Pancreas (tissue), 10 donors: Measurements from ENCODE around the gene OOSP4A. TPM values are rescaled to one million over a fixed set of nuclear protein-coding genes. Genes with fewer than 3 reads are reported as not detected.
"Not testable (repeated sequence)": the region's sequence is repeated elsewhere in the genome, so short reads cannot be mapped to it uniquely, and the experiment has no call there.

ENCODE experiments used
- ATAC-seq, 4 donors: fragments of 200-7000 bp; cut with Tn5 transposase; one replicate each; pipeline versions ENCODE4 v1.8.0 to v1.9.1; 2020; ENCODE audit warnings: mild to moderate bottlenecking in 4 of 4, moderate library complexity in 4 of 4
- DNase-seq, 6 donors: peaks; one replicate each; pipeline ENCODE4 v3.0.0-alpha.2; 2020
- FAIRE-seq: peaks from 2 replicates; lab custom pipeline; 2012; peaks lifted over from hg19 to GRCh38; lab: Jason Lieb, UNC
- H3K27ac ChIP-seq, 4 donors: fragments of 200-600 bp; sonication (generic); 1 replicate in 3 of 4; 2 replicates in 1 of 4; pipeline versions ENCODE4 v1.5.0 to v1.8.0; 2020
- H3K27me3 ChIP-seq, 4 donors: fragments of 200-600 bp; one replicate each; pipeline ENCODE4 v1.8.0; 2021
- H3K36me3 ChIP-seq, 3 donors: fragments of 200-600 bp; sonication (generic) in 1 of 3; one replicate each; pipeline versions ENCODE4 v1.5.0 to v1.8.0; 2020 to 2021
- H3K4me1 ChIP-seq, 3 donors: fragments of 200-600 bp; one replicate each; pipeline ENCODE4 v1.8.0; 2021
- H3K4me3 ChIP-seq, 4 donors: fragments of 200-600 bp; sonication (generic) in 2 of 4; one replicate each; pipeline versions ENCODE4 v1.5.0 to v1.8.0; 2020 to 2021
- H3K9me3 ChIP-seq, 4 donors: fragments of 200-600 bp; one replicate each; pipeline ENCODE4 v1.8.0; 2021
- WGBS, 2 donors: extraction: QIAGEN DNeasy Blood & Tissue Kit; methylation state at CpG; one replicate each; pipeline ENCODE4 v1.1.7; 2013; 5-methylcytosine and 5-hydroxymethylcytosine counted together
- intact Hi-C, 3 donors: fragments of 100-400 bp; cut with DNase I; formaldehyde crosslinking; loops; one replicate each; pipeline versions ENCODE4 v1.11.1 to v1.14.2; 2022
- polyA plus RNA-seq, 2 donors: library from polyadenylated mRNA; stranded (reverse); fragments of 200-250 nt; gene quantifications; one replicate each; pipeline ENCODE4 v1.2.3, GENCODE V29; 2013
- total RNA-seq, 6 donors: library from RNA; stranded (reverse); fragmentation: NEBNext Ultra II Directional in 4 of 6; extraction: Animal tissue kit (Norgen Biotek cat#: 25700) in 4 of 6; gene quantifications; one replicate each; pipeline versions ENCODE4 v1.2.1 to v1.2.4, GENCODE V29; 2021 to 2023
- TF ChIP-seq, protein P1 (sequence below), 4 donors: fragments of 200-600 bp; sonication (generic) in 3 of 4; IDR thresholded peaks; one replicate each; pipeline versions ENCODE4 v1.5.0 to v1.8.0; 2021; ENCODE audit warnings: antibody characterized with exemption in 4 of 4
- donor health status: healthy with polysubstance abuse.
- donor health status: DM: no; HTN: no; CAD: no; lungs with moderate emphysema.
- donor health status: DM: no; HTN: no; CAD: no.
- donor health status: control.
- donor health status: control.
- donor health status: Bipolar disorder and iron deficiency.
- donor health status: DM: yes; HTN: yes; CAD: no.
- donor health status: DM: no; HTN: no; CAD: no.
- donor health status: DM: no; HTN: no; CAD: no.
- donor health status: DM: yes; HTN: yes; CAD: no.

OOSP4A gene
- total and polyA plus RNA-seq, 8 donors, result not detected

DNA sequence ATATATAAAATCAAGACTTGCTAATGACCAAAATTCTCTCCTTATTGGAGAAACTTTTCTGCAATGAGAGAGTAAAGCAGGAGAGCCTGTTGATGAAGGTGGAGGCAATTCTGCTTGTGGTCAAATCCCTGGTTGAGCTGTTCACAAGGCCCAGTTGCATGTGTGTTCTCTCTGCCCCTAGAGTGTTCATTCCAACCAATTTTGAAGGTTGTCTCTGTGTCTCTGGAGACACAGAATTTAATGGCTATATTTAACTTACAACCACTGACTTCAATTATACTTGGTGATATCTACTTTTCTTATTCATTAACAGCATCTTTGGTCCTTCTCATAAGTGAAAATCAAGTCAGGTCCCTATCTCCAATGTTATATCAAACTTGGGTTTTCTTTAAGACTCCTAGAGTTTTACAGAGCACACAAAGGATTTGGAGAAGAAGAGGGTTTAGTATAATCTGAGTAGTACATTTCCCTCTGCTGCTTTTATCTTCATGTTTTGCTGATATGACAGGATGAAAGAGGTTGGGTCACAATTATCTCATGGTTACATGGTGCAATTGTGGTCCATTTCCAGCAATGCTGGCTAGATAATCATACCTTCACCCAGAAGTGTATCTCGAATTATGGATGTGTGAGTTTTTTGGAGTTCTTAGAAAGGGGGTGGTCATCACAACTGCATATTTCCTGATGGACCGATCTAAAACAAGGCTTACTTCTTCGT, 4.0 kb downstream of the OOSP4A start:
- TF ChIP-seq, protein P1, sequence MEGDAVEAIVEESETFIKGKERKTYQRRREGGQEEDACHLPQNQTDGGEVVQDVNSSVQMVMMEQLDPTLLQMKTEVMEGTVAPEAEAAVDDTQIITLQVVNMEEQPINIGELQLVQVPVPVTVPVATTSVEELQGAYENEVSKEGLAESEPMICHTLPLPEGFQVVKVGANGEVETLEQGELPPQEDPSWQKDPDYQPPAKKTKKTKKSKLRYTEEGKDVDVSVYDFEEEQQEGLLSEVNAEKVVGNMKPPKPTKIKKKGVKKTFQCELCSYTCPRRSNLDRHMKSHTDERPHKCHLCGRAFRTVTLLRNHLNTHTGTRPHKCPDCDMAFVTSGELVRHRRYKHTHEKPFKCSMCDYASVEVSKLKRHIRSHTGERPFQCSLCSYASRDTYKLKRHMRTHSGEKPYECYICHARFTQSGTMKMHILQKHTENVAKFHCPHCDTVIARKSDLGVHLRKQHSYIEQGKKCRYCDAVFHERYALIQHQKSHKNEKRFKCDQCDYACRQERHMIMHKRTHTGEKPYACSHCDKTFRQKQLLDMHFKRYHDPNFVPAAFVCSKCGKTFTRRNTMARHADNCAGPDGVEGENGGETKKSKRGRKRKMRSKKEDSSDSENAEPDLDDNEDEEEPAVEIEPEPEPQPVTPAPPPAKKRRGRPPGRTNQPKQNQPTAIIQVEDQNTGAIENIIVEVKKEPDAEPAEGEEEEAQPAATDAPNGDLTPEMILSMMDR (IDR thresholded peaks at IDR 0.05), result no peak
- no peak overlapping the region for H3K4me3 ChIP-seq
- WGBS, 2 donors, result 88 to 95% methylated on average over 3 of the region's 3 CpGs
- H3K27me3 ChIP-seq, result no peaks in the 10 kb centered on the region
- DNase-seq, result no peak
- H3K27ac ChIP-seq, result no peak overlapping the region
- no peaks in the 10 kb centered on the region for H3K4me1 ChIP-seq
- H3K9me3 ChIP-seq, result no peaks in the 10 kb centered on the region
- intact Hi-C loops, result no loop called here
- no peaks in the 10 kb centered on the region for H3K36me3 ChIP-seq
- no peak for FAIRE-seq
- ATAC-seq, result no peak

DNA sequence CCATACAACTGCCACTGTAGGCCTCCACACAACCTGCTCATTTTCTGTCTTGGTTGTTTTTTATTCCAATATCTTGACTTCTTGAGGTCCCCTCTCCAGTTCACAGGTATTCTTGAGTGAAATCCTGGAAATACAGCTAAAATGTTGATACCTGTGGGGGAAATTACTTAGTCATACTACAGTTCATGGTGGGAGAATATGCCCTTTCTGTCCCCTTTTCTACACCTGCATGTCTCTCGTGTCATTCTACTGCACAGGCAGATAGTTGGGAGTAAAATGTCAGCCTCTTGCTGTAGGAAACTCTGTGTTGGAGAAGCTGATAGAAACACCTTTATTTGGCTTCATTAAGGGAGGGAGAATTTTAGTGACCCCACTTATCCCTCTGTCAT, 4.6 kb downstream of the OOSP4A start:
- Histone ChIP-seq H3K36me3 (no peaks in the 10 kb centered on the region), H3K4me3 (no peak overlapping the region), H3K4me1 (no peaks in the 10 kb centered on the region), H3K9me3 (no peaks in the 10 kb centered on the region), H3K27me3 (no peaks in the 10 kb centered on the region), H3K27ac (no peak overlapping the region)
- DNase-seq (no peak), ATAC-seq (no peak), FAIRE-seq (no peak)
- 92 to 93% methylated on average over 1 of the region's 1 CpG for WGBS, 2 donors
- TF ChIP-seq, protein P1 (IDR thresholded peaks at IDR 0.05), result no peak
- intact Hi-C loops, result no loop called here

DNA sequence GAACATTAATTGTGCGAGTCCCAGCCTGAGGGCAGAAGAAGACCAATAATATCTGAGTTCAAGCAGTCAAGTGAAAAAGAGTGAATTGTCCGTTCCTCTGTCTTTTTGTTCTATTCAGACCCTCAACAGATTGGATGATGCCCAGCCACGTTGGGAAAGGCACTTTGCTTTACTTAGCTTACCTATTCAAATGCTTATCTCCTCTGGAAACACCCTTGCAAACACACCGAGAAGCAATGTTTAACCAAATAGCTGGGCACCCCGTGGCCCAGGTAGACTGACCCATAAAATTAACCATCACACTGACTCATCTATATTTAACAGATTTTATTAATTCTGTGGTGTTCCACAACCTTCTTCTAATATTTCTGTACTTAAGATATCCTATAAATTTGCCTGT, 9.3 kb downstream of the OOSP4A start:
- intact Hi-C loops, result no loop called here
- WGBS, 2 donors, result 39 to 41% methylated on average over 5 of the region's 5 CpGs
- H3K9me3 ChIP-seq, result peaks cover 0 to 3% (median 0%) of the 10 kb centered on the region in 4 donors
- no peaks in the 10 kb centered on the region for H3K27me3 ChIP-seq
- H3K4me1 ChIP-seq, result no peaks in the 10 kb centered on the region
- H3K27ac ChIP-seq, result no peak overlapping the region
- peak in 1 of 4 donors; percentile 34 for ATAC-seq
- H3K4me3 ChIP-seq, result no peak overlapping the region
- FAIRE-seq, result no peak
- no peaks in the 10 kb centered on the region for H3K36me3 ChIP-seq
- DNase-seq, result no peak
- TF ChIP-seq, protein P1 (IDR thresholded peaks at IDR 0.05), result no peak

DNA sequence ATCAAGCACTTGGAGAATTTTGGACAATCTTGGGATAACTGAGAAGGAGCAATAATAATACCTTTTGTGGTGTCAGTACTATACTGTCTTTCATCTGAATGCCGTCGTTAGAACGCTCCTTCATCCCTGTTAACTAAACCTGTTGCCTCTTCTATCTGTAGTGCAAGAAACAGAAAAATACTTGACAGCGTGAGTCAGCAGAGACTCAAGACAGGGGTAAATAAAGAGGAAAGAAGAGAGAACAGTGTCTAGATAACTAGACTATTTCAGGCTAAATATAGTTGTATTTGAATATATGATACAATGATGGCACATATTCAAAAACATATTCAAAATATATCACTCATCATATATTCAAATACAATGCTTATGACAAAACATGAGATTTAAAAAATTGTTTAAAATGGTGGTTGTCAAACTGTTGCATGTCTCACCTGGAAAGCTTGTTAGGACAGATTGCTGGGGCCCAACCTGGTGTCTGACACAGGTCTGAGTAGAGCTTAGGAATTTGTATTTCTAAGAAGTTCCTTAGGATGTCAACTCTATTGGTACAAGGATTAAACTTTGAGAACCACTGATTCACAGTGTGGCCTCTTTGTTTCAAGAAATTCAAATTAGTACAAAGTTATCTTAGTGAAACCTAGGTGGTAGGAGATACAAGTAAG, 17.4 kb downstream of the OOSP4A start:
- Histone ChIP-seq H3K27ac (no peak overlapping the region), H3K4me3 (no peak overlapping the region), H3K36me3 (no peaks in the 10 kb centered on the region), H3K4me1 (no peaks in the 10 kb centered on the region), H3K9me3 (no peaks in the 10 kb centered on the region), H3K27me3 (no peaks in the 10 kb centered on the region)
- intact Hi-C loops, result no loop called here
- DNase-seq, result no peak
- TF ChIP-seq, protein P1 (IDR thresholded peaks at IDR 0.05), result no peak
- no peak for ATAC-seq
- WGBS, 2 donors, result 90 to 96% methylated on average over 4 of the region's 4 CpGs
- FAIRE-seq, result no peak

DNA sequence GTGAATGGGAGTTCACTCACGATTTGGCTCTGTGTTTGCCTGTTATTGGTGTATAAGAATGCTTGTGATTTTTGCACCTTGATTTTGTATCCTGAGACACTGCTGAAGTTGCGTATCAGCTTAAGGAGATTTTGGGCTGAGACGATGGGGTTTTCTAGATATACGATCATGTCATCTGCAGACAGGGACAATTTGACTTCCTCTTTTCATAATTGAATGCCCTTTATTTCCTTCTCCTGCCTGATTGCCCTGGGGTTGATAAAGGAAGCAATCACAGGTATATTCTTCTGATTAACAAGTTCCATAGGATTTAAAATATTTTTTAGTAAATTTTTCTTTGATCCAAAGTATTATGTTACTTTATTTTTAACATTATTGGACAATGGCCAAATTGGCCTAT, 18.2 kb downstream of the OOSP4A start:
- DNase-seq, H3K4me1 ChIP-seq, H3K9me3 ChIP-seq, H3K27me3 ChIP-seq, H3K27ac ChIP-seq, ATAC-seq, H3K36me3 ChIP-seq, H3K4me3 ChIP-seq, intact Hi-C loops, FAIRE-seq: not testable (repeated sequence)
- WGBS, 2 donors, result 74 to 75% methylated on average over 4 of the region's 4 CpGs
